DMS153 treated with DMSO at 0.1 percent for 48 hours (cell line): ENCODE measurements around the gene CSRP1.
"Not testable (repeated sequence)": the region's sequence is repeated elsewhere in the genome, so short reads cannot be mapped to it uniquely, and the experiment has no call there.

ENCODE experiments used
- DNase-seq: peaks from one replicate; lab custom pipeline; 2025; ENCODE audit not compliant: unreplicated experiment; lab: John Stamatoyannopoulos, UW

The CSRP1 gene

GRCh38 chr1:201537891-201538611 is 31.1 kb upstream of the CSRP1 start:
- DNase-seq: no peak

GRCh38 chr1:201537467-201537866 is 30.5 kb upstream of the CSRP1 start:
- no peak for DNase-seq

- no peak for DNase-seq
These were observed 30.1 kb upstream of the CSRP1 start for GRCh38 chr1:201537028-201537427.

- DNase-seq: no peak
These were observed 29.6 kb upstream of the CSRP1 start for GRCh38 chr1:201536558-201536957.

- DNase-seq: no peak
These were observed 29.0 kb upstream of the CSRP1 start for GRCh38 chr1:201535919-201536245.

GRCh38 chr1:201535046-201535918 is 28.4 kb upstream of the CSRP1 start:
- peak; percentile 46 for DNase-seq

- DNase-seq: no peak
These were observed 26.9 kb upstream of the CSRP1 start for GRCh38 chr1:201533836-201534235.

GRCh38 chr1:201531551-201532425 is 24.9 kb upstream of the CSRP1 start:
- DNase-seq: no peak

- peak; percentile 85 for DNase-seq
These were observed 24.0 kb upstream of the CSRP1 start for GRCh38 chr1:201530741-201531531.

- DNase-seq: no peak
These were observed 21.8 kb upstream of the CSRP1 start for GRCh38 chr1:201528631-201529252.

GRCh38 chr1:201527879-201528278 is 21.0 kb upstream of the CSRP1 start:
- no peak for DNase-seq

- no peak for DNase-seq
These were observed 18.4 kb upstream of the CSRP1 start for GRCh38 chr1:201525193-201525778.

- DNase-seq: not testable (repeated sequence)
These were observed 13.2 kb upstream of the CSRP1 start for GRCh38 chr1:201520046-201520575.

- no peak for DNase-seq
These were observed 11.1 kb upstream of the CSRP1 start for GRCh38 chr1:201518071-201518470.

GRCh38 chr1:201517631-201518030 is 10.7 kb upstream of the CSRP1 start:
- DNase-seq: no peak

- no peak for DNase-seq
These were observed 9.7 kb upstream of the CSRP1 start for GRCh38 chr1:201516511-201517127.

GRCh38 chr1:201515895-201516294 is 9.0 kb upstream of the CSRP1 start:
- no peak for DNase-seq

GRCh38 chr1:201515062-201515750 is 8.3 kb upstream of the CSRP1 start:
- no peak for DNase-seq

- DNase-seq: no peak
These were observed 7.5 kb upstream of the CSRP1 start for GRCh38 chr1:201514466-201514865.
